ENCODE data around the gene EVPL. TPM values are rescaled to one million over a fixed set of nuclear protein-coding genes. Genes with fewer than 3 reads are reported as not detected.

Gene EVPL
- total RNA-seq, 1 experiment from 2014 or later = 1.3 TPM

DNA sequence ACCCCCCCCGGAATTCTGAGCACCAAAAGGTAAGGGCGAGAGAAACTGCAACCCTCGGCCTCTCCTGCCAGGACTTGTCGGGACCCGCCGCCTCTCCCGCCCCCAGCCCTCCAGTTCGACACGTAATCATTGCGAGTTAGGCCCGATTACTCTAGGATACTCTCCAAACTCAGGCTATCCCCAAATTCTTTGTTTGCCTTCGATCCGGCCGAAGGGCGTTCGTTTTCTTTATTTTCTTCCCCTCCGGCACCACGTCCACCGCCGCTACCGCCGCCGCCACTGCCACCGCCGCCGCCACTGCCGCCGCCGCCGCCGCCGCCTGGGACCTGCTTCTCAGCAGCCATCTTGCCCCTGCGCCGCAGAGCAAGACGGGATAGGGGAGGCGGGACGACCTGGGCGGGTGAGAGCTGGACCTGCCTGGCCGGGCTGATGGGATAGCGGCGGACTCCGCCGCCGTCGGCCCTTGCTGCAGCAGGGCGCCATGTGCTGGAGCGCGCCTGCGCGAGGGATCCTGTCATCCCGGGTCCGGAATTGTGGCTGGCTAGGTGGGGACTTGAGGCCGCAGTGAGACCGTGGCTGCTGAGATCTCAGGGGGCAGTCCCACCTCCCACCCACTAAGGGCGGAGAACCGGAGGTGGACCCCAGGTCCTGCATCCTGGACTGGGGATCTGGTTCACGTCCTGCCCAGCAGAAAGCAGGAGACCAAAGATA is 45.2 kb upstream of the EVPL start, which contains the start of gene SRP68 (continued):
- TF ChIP-seq, protein P1, sequence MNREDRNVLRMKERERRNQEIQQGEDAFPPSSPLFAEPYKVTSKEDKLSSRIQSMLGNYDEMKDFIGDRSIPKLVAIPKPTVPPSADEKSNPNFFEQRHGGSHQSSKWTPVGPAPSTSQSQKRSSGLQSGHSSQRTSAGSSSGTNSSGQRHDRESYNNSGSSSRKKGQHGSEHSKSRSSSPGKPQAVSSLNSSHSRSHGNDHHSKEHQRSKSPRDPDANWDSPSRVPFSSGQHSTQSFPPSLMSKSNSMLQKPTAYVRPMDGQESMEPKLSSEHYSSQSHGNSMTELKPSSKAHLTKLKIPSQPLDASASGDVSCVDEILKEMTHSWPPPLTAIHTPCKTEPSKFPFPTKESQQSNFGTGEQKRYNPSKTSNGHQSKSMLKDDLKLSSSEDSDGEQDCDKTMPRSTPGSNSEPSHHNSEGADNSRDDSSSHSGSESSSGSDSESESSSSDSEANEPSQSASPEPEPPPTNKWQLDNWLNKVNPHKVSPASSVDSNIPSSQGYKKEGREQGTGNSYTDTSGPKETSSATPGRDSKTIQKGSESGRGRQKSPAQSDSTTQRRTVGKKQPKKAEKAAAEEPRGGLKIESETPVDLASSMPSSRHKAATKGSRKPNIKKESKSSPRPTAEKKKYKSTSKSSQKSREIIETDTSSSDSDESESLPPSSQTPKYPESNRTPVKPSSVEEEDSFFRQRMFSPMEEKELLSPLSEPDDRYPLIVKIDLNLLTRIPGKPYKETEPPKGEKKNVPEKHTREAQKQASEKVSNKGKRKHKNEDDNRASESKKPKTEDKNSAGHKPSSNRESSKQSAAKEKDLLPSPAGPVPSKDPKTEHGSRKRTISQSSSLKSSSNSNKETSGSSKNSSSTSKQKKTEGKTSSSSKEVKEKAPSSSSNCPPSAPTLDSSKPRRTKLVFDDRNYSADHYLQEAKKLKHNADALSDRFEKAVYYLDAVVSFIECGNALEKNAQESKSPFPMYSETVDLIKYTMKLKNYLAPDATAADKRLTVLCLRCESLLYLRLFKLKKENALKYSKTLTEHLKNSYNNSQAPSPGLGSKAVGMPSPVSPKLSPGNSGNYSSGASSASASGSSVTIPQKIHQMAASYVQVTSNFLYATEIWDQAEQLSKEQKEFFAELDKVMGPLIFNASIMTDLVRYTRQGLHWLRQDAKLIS (CRISPR knock-in tag; IDR thresholded peaks at IDR 0.05; ENCODE audit: borderline replicate concordance) = peak; percentile 86; the same call in 1 of the 2 replicates
- TF ChIP-seq GRHL2 (CRISPR knock-in tag; IDR thresholded peaks at IDR 0.05; ENCODE audit: insufficient replicate concordance, severe bottlenecking) = no peak
- TF ChIP-seq IRF2 (CRISPR knock-in tag; IDR thresholded peaks at IDR 0.05; ENCODE audit: borderline replicate concordance, low read depth) = no peak
- TF ChIP-seq EMX1 (CRISPR knock-in tag; IDR thresholded peaks at IDR 0.05) = no peak
- TF ChIP-seq, protein P2, sequence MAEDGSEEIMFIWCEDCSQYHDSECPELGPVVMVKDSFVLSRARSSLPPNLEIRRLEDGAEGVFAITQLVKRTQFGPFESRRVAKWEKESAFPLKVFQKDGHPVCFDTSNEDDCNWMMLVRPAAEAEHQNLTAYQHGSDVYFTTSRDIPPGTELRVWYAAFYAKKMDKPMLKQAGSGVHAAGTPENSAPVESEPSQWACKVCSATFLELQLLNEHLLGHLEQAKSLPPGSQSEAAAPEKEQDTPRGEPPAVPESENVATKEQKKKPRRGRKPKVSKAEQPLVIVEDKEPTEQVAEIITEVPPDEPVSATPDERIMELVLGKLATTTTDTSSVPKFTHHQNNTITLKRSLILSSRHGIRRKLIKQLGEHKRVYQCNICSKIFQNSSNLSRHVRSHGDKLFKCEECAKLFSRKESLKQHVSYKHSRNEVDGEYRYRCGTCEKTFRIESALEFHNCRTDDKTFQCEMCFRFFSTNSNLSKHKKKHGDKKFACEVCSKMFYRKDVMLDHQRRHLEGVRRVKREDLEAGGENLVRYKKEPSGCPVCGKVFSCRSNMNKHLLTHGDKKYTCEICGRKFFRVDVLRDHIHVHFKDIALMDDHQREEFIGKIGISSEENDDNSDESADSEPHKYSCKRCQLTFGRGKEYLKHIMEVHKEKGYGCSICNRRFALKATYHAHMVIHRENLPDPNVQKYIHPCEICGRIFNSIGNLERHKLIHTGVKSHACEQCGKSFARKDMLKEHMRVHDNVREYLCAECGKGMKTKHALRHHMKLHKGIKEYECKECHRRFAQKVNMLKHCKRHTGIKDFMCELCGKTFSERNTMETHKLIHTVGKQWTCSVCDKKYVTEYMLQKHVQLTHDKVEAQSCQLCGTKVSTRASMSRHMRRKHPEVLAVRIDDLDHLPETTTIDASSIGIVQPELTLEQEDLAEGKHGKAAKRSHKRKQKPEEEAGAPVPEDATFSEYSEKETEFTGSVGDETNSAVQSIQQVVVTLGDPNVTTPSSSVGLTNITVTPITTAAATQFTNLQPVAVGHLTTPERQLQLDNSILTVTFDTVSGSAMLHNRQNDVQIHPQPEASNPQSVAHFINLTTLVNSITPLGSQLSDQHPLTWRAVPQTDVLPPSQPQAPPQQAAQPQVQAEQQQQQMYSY (CRISPR knock-in tag; IDR thresholded peaks at IDR 0.05) = 0 out of 2 replicates have a peak, but pooled peaks have one; percentile 18
- TF ChIP-seq SP1 (CRISPR knock-in tag; conservative IDR thresholded peaks at IDR 0.05) = peak; percentile 93
- TF ChIP-seq, protein P3, sequence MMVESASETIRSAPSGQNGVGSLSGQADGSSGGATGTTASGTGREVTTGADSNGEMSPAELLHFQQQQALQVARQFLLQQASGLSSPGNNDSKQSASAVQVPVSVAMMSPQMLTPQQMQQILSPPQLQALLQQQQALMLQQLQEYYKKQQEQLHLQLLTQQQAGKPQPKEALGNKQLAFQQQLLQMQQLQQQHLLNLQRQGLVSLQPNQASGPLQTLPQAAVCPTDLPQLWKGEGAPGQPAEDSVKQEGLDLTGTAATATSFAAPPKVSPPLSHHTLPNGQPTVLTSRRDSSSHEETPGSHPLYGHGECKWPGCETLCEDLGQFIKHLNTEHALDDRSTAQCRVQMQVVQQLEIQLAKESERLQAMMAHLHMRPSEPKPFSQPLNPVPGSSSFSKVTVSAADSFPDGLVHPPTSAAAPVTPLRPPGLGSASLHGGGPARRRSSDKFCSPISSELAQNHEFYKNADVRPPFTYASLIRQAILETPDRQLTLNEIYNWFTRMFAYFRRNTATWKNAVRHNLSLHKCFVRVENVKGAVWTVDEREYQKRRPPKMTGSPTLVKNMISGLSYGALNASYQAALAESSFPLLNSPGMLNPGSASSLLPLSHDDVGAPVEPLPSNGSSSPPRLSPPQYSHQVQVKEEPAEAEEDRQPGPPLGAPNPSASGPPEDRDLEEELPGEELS (CRISPR knock-in tag; IDR thresholded peaks at IDR 0.05) = peak; percentile 92; the same call in 1 of the 2 replicates
- TF ChIP-seq JAZF1 (CRISPR knock-in tag; IDR thresholded peaks at IDR 0.05) = no peak
- TF ChIP-seq, protein P4, sequence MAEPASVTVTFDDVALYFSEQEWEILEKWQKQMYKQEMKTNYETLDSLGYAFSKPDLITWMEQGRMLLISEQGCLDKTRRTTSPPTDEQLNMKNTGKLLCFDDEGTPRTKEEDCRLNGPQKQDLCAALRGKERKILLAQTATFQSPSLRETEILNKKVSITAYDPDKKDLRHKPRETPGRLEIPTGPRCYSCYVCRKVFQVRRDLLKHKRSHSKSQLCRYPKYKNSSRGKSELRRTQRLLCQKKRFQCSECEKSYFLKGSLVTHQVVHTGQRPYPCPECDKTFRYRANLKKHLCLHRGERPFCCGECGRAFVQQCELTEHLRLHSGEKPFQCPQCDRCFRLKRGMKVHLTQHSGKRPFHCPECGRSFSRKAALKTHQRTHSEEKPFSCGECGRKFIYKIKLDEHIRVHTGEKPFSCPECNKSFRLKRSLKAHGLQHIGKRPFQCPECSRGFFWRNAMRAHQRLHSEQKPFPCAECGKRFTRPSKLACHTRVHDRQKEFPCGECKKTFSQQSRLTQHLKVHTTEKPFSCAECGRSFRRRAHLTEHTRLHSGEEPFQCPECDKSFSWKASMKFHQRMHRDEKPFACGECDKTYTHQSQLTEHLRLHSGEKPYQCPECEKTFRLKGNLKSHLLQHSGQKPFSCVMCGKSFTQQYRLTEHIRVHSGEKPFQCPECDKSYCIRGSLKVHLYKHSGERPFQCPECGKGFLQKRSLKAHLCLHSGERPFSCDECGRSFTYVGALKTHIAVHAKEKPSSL (CRISPR knock-in tag; conservative IDR thresholded peaks at IDR 0.05) = no peak
- TF ChIP-seq CREM (CRISPR knock-in tag; IDR thresholded peaks at IDR 0.05) = no peak; the same call in 1 of the 2 replicates
- peak; percentile 86 for TF ChIP-seq GABPB1 (CRISPR knock-in tag; IDR thresholded peaks at IDR 0.05)
- TF ChIP-seq, protein P5, sequence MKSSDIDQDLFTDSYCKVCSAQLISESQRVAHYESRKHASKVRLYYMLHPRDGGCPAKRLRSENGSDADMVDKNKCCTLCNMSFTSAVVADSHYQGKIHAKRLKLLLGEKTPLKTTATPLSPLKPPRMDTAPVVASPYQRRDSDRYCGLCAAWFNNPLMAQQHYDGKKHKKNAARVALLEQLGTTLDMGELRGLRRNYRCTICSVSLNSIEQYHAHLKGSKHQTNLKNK (CRISPR knock-in tag; IDR thresholded peaks at IDR 0.05) = no peak
- TF ChIP-seq, protein P6, sequence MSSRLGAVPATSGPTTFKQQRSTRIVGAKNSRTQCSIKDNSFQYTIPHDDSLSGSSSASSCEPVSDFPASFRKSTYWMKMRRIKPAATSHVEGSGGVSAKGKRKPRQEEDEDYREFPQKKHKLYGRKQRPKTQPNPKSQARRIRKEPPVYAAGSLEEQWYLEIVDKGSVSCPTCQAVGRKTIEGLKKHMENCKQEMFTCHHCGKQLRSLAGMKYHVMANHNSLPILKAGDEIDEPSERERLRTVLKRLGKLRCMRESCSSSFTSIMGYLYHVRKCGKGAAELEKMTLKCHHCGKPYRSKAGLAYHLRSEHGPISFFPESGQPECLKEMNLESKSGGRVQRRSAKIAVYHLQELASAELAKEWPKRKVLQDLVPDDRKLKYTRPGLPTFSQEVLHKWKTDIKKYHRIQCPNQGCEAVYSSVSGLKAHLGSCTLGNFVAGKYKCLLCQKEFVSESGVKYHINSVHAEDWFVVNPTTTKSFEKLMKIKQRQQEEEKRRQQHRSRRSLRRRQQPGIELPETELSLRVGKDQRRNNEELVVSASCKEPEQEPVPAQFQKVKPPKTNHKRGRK (CRISPR knock-in tag; IDR thresholded peaks at IDR 0.05; ENCODE audit: borderline replicate concordance) = no peak
- TF ChIP-seq, protein P7, sequence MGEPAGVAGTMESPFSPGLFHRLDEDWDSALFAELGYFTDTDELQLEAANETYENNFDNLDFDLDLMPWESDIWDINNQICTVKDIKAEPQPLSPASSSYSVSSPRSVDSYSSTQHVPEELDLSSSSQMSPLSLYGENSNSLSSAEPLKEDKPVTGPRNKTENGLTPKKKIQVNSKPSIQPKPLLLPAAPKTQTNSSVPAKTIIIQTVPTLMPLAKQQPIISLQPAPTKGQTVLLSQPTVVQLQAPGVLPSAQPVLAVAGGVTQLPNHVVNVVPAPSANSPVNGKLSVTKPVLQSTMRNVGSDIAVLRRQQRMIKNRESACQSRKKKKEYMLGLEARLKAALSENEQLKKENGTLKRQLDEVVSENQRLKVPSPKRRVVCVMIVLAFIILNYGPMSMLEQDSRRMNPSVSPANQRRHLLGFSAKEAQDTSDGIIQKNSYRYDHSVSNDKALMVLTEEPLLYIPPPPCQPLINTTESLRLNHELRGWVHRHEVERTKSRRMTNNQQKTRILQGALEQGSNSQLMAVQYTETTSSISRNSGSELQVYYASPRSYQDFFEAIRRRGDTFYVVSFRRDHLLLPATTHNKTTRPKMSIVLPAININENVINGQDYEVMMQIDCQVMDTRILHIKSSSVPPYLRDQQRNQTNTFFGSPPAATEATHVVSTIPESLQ (CRISPR knock-in tag; IDR thresholded peaks at IDR 0.05) = no peak
- TF ChIP-seq, protein P8, sequence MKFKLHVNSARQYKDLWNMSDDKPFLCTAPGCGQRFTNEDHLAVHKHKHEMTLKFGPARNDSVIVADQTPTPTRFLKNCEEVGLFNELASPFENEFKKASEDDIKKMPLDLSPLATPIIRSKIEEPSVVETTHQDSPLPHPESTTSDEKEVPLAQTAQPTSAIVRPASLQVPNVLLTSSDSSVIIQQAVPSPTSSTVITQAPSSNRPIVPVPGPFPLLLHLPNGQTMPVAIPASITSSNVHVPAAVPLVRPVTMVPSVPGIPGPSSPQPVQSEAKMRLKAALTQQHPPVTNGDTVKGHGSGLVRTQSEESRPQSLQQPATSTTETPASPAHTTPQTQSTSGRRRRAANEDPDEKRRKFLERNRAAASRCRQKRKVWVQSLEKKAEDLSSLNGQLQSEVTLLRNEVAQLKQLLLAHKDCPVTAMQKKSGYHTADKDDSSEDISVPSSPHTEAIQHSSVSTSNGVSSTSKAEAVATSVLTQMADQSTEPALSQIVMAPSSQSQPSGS (CRISPR knock-in tag; IDR thresholded peaks at IDR 0.05; ENCODE audit: borderline replicate concordance, low read depth) = no peak
- TF ChIP-seq NR3C1 (CRISPR knock-in tag; conservative IDR thresholded peaks at IDR 0.05; ENCODE audit: low read depth) = no peak
- TF ChIP-seq ZNF317 (CRISPR knock-in tag; IDR thresholded peaks at IDR 0.05; ENCODE audit: borderline replicate concordance, low read depth) = no peak
- no peak for TF ChIP-seq ZNF263 (CRISPR knock-in tag; IDR thresholded peaks at IDR 0.05; ENCODE audit: low read depth)
- TF ChIP-seq, protein P9, sequence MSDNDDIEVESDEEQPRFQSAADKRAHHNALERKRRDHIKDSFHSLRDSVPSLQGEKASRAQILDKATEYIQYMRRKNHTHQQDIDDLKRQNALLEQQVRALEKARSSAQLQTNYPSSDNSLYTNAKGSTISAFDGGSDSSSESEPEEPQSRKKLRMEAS (CRISPR knock-in tag; IDR thresholded peaks at IDR 0.05) = peak; percentile 93

Data from WTC11 (cell line).